ENCODE results near the gene SSC4D.
"Not testable (repeated sequence)": the region's sequence is repeated elsewhere in the genome, so short reads cannot be mapped to it uniquely, and the experiment has no call there.

Gene SSC4D

DNA sequence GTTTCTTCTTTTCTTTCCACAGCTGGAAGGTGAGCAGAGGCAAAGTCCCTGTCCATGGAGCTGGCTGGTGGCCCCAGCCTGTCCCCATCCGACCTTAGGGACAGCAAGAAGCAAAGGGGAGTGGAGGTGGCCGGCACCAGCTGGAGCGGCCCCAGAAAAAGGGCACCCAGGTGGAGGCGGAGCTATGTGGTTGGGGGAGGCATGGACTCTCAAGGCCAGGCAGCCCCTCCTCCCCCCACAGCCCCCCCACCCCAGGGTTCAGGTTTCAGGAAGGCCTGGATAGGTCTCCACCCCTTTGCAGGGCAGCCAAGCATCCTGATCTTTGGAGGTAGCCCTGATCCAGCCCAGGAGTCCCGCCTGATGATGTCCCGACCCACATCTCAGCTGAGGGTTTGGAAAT lies at the start of gene SSC4D:
Gene SSC4D, minus strand, starts transcription at position 161 of the 400 bp plus-strand sequence. CDS start 5,258 bp downstream, outside the sequence.
- DNase-seq: no peak

DNA sequence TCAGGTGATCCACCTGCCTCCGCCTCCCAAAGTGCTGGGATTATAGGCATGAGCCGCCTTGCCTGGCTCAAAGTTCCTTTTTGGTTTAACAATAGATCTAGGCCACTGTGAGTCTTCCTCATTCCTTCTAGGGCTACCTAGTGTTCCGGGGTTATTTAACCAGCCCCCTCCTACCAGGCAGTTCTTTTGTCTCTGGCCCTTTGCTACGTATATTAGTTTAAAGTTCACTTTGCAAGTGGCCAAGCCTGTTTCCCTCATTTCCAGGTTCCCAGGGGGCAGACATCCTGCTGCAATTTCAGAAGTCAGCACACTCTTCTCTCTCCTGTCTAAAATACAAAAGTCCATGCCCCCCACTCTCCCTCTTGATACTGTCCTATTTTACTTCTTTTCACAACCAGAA lies 49.0 kb upstream of the SSC4D start:
- DNase-seq: not testable (repeated sequence)

DNA sequence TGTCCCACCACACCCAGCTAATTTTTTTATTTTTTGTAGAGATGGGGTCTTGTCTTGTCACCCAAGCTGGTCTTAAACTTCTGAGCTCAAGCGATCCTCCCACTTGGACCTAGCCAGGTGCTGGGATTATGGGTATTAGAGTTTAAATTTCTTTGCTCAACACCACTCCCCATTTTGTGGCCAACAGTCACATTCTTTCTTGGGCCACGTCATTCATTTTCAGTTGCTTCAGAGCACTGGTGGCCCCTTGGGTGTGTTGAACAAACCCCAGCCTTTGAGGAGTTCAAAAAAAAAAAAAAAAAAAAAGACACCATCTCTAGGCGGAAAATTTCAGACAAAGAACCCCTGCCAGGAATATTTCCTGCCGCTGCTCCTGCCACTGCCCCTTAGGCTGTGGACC lies 47.5 kb upstream of the SSC4D start:
- DNase-seq: not testable (repeated sequence)

DNA sequence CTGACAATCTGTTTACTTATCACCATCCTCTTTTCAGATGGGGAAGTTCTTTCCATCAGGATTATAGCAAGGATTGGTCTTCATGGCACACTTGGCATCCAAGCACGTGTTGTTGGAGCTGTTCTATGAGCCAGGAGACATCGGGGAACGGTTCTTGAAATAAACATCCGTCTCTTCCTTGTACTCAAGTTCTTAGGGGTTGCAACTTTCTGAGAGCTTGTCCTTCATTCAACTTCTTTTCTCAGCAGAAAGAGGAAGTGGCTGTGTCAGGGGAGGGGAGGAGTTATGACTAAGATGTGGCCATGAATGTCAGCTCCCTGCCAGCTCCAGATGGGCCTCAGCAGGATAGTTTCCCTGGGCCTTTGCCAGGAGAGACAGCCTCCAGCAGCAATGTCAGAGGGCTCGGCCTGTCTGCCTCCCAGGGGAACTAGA lies 36.1 kb upstream of the SSC4D start:
- DNase-seq: not testable (repeated sequence)

DNA sequence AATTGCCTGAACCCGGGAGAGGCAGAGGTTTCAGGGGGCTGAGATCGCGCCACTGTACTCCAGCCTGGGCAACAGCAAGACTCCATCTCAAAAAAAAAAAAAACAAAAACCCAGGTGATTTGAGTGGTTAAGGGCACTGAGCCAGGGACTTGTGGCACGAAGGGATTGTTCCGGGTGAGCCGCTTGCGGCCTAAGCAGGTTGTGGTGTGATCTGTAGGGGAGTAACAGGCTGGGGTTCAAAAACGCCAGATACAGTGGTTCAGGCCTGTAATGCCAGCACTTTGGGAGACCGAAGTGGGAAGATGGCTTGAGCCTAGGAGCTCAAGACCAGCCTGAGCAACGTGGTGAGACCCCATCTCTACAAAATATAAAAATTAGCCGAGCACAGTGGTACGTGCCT lies 34.3 kb upstream of the SSC4D start:
- not testable (repeated sequence) for DNase-seq

DNA sequence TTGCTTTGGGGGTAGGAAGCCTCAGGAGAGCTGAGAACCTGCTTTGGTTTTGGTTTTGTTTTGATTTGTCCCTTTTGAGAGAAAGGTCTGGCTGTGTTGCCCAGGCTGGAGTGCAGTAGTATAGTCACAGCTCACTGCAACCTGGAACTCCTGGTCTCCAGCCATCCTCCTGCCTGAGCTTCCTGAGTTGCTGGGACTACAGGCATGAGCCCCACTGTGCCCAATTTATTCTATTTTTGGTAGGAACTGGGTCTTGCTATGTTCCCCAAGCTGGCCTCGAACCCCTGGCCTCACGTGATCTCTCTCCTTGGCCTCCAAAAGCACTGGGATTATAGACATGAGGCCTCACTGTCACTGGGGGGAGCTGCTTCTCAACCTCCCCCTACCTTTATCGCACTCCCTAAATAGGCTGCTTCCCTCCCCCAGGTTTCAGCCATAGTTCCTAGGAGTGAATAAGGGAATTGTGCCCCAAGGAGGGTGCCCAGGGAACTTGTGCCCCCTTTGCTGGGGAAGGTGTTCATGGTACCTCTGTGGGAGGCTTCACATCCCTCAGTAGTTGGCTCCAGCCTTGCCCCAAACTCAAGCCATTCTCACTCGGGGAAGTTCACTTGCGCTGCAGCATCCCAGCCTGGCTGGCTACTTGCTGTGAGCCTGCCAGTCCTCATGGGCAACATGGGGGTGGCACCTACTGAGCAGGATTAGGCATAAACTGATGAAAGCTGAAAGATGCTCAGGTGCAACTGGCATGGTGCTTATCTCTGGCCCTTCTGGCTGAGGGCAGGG lies 33.4 kb upstream of the SSC4D start:
- not testable (repeated sequence) for DNase-seq

DNA sequence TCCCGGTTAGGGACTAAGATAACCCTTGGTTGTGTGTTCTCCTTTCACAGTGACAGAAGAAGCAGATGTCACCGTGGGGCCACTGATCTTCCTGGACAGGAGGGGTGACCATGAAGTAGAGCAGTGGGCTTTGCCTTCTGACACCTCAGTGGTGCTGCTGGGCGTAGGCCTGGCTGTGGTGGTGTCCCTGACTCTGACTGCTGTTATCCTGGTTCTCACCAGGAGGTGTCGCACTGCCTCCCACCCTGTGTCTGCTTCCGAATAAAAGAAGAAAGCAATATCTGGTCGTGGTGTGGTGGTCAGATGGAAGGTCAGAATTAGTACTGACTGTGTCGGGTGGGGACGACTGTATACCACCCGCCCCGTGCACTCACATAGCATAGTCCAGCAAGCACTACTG lies 32.3 kb upstream of the SSC4D start:
- not testable (repeated sequence) for DNase-seq

DNA sequence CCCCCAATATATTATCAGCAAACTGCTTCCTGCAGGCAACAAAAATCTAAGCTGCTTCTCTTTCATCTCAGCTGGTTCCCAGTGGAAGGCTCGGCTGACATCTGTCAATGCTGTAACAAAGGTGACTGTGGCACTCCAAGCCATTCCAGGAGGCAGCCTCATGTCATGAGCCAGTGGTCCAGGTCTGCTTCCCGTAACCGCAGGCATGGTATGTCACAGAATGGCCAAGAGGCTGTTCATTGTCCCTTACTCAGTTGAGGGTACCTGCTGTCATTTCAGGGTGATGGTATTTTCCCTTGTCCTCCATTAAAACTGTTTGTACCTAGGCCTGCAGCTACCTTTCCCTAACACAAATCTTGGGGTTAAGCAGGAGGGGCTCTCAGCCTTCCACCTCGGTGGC lies 30.9 kb upstream of the SSC4D start:
- DNase-seq: not testable (repeated sequence)

DNA sequence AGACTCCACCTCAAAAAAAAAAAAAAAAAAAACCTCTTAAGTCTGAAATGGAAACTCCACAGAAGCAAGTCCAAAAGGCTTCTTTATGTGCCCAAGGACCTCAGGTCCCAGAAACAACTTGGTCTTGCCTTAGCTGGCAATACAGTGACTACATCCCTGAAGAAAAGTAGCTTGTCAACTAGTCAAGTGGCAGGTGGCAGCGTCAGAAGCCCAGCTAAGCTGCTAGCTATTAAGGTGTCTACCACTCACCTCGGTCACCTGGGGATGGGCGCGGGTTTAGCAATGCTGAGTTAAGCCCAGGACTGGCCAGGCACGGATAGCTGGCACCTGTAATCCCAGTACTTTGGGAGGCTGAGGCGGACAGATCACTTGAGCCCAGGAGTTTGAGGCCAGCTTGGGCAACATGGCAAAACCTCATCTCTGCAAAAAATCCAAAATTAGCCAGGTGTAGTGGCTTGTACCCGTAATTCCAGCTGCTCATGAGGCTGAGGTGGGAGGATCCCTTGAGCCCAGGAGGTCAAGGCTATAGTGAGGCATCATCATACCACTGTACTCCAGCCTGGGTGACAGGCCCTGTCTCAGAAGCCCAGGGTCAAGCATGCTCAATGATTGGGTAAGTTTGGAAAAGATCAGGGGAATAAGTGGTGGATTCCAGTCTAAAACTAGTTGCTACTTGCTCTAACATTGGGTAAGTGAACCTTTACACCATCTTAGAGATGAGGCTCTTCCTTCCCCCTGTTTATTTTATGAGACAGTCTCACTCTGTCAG lies 29.8 kb upstream of the SSC4D start:
- DNase-seq: not testable (repeated sequence)

DNA sequence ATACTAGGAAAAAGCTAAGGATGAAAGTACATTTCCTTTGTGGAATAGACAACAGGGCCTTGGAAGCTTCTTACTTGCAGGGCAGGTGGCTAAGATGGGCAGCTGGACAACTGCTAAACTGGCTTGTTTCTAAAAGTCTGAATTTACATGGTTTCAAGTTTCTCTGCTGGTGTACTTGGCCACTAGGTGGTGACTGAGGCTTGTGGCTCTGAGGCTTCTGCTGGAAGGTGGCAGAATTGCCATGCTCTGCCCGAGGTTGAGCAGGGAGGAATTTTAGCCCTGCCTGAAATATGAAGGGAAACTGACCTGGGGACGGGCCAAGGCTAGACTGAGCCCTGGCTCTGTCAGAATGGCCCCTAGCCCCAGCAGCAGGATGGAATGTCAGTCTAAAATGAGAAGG lies 28.4 kb upstream of the SSC4D start:
- peak; percentile 54 for DNase-seq

DNA sequence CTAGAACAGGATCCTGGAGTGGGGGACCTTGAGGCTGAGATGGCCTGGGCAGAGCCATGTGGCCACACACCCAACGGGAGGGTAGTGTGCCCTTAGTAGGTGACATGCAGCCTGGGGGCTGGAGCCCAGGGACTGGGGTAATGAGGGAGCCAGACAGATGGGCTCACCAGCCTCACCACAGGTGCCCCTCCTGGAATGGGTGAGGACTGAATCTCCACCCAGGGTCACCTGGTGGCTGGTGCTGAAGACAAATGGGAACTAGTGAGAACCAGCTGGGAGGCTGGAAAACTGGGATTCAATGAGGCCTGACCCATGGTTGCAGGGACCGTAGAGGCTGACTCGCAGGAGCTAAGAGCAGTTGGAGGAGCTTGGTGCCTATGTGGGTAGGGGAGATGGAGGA lies 21.3 kb upstream of the SSC4D start:
- DNase-seq: no peak

DNA sequence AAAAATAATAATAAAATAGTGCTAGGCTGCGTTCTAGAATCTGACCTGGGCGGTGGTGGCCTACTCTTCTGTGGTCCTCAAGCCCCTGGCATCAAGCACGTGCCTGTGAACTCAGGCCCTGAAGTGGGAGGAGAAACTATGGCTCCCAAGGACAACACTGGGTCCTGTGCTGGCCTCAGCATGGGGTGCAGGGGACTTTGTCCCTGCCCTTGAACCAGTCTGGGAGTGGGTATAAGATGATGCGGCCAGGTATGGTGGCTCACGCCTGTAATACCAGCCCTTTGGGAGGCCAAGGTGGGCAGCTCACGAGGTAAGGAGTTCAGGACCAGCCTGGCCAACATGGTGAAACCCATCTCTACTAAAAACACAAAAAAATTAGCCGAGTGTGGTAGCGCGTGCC lies 20.7 kb upstream of the SSC4D start:
- no peak for DNase-seq

DNA sequence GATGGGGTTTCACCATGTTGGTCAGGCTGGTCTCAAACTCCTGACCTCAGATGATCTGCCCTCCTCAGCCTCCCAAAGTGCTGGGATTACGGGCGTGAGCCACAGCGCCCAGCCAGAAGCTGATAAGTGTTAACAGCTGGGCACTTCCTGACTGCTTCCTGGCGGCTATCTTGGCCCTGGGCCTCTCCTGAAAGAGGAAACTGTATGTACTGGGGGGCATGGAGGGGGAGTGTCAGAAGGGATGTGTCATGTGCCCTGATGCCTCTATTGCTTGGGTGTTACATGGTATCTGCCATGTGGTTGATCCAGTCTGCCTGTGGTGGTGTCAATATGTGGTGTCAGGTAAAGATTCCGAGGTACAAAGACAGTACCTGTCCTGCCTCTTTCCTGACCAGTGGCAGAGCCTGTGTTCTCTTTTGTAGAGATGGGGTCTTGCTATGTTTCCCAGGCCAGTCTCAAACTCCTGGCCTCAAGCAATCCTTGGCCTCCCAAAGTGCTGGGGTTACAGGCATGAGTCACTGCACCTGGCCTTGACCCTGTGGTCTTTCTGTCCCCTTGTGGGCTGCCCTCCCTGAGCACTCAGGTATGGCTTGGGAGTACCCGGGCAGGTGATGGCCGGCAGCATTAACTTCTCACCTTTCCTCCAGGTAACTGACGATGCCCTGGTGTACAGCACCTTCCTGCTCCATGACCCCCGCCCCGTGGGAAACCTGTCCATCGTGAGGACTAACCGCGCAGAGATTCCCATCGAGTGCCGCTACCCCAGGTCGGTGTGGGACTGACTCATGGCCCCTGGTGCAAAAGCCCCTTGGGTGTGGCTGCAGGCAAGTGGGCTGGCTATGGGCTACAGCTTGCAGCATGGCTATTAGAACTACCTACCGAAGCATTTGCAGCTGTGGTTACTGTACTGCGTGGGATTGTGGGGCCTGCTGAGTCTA lies 19.6 kb upstream of the SSC4D start:
- DNase-seq: no peak

DNA sequence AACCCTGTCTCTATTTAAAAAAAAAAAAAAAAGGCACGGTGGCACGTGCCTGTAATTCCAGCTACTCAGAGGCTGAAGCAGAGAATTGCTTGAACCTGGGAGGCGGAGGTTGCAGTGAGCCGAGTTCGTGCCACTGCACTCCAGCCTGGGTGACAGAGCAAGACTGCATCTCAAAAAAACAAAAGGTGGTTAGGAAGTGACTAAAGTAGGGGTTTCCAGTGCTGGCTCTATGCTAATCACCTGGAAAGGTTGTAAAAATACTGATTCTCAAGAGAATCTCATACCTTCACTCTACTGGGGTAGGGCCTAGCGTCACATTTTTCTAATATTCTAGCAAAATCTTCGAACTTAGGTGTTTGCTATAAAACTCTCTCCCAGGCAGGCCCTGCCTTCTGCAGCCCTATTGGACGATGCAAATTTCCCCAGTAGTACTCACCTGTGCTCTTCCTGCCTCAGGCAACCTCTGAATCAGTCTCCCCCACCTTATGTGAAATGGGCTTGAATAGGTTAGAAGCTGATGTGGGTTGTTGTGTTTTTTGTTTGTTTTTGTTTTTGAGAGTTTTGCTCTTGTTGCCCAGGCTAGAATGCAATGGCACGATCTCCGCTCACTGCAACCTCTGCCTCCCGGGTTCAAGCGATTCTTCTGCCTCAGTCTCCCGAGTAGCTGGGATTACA lies 18.8 kb upstream of the SSC4D start:
- no peak for DNase-seq

DNA sequence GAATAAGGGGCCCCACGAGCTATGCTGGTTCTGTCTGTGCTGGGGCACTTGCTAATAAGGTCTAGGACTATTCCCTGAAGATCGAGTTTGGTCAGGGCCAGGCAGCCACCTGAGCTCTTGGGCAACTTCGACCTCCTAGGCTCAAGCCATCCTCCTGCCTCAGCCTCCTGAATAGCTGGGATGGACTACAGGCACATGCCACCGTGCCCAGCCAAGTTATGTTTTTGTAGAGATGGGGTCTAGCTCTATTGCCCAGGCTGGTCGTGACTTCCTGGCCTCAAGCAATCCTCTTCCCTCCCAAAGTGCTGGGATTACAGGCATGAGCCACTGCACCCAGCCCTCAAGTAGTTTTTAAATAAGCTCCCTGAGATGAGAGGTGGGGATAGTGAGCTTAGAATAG lies 18.1 kb upstream of the SSC4D start:
- DNase-seq: no peak

DNA sequence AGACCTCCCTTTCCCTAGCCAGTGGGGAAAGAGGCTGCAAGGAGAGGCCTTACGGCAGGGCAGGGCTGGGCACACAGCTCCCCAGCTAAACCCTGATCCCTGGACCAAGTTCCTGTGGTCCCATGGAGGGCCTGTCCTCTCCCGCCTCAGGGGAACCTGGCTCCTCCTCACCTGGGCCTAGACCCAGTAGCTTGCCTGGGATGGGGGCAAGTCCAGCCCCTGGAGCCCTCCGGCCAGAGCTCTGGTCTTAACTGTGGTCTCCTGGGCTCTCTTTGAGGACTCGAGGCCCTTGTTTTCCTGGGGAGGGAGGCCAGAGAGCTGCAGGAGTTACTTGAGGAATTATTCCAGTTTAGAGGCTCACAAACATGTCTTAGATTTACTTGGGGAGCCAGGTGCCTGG lies 16.7 kb upstream of the SSC4D start:
- DNase-seq: no peak

DNA sequence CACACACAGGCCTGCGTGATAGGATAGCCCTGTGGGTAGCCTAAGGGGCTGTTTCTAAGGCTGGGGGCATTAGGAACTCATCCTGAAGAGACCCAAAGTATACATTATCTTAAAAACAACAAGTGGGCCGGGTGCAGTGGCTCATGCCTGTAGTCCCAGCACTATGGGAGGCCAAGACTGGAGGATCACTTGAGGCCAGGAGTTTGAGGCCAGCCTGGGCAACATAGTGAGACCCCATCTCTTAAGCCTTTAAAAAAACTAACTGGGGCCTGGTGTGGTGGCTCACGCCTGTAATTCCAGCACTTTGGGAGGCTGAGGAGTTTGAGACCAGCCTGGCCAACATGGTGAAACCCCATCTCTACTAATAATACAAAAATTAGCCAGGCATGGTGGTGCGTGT lies 16.1 kb upstream of the SSC4D start:
- not testable (repeated sequence) for DNase-seq

DNA sequence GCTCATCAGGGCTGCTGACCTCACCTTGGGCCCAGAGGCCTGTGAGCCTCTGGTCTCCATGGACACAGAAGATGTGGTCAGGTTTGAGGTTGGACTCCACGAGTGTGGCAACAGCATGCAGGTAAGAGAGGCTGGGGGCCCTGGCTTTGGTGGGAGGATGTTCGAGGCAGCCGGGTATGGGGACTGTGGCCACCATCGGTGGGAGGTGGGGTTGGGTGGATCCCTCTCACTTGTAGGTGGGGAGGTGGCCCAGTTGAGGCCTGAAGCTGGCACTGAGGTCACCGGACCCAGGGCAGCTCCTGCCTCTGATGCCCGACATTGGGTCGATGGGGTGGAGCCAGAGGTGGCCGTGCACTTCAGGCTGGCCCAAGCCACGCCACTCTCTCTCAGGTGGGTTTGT lies 15.7 kb upstream of the SSC4D start:
- no peak for DNase-seq

DNA sequence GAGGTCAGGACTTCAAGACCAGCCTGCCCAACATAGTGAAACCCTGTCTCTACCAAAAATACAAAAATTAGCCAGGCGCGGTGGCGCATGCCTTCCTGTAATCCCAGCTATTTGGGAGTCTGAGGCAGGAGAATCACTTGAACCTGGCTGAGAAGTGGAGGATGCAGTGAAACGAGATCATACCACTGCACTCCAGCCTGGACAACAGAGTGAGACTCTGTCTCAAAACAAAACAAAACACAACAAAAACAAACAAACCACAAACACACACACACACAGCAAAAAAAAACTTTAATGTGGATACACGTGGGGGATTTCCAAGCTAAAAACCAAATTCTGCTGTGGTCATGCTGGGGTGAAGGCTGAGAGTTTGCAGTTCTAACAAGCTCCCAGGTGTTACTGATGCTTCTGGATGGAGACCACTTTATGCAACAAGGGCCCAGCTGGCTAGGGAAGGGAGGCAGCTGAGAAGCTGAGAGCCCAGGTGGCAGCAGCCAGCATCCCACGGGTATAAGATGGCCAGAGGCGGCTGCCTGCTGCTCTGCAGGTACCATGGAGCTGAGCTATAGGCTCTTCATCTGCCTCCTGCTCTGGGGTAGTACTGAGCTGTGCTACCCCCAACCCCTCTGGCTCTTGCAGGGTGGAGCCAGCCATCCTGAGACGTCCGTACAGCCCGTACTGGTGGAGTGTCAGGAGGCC lies 15.1 kb upstream of the SSC4D start, which contains the start of gene ZP3:
Gene ZP3, plus strand, starts transcription at position 538 of the 699 bp plus-strand sequence. Its CDS starts 15 bp downstream, at position 553.
- no peak for DNase-seq

DNA sequence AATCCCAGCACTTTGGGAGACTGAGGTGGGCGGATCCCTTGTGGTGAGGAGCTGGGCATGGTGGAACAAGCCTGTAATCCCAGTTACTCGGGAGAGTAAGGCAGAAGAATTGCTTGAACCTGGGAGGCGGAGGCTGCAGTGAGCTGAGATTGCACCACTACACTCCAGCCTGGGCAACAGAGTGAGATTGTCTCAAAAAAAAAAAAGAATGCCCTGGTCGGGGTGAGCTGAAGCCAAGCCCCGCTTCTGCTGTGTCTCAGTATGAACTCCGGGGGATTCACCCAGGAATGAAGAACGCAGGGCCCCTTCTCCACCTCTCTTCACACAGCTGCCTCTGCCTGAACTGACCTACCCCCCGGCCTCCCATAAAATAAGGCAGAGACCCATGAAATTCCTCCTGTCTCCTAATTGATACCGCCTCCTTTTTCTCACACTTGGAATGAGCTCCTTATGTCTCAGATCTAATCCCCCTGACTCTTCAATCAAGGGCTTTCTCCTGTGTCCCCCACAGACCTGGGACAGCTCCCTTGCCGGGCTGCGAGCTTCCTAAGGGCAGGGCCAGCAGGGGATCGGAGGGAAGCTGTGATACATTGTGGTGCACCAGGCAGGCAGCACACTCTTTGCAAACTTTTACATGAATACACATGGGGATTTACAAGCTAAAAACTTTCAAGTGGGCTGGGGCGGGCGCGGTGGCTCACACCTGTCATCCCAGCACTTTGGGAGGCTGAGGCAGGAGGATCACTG lies 14.3 kb upstream of the SSC4D start:
- no peak for DNase-seq

DNA sequence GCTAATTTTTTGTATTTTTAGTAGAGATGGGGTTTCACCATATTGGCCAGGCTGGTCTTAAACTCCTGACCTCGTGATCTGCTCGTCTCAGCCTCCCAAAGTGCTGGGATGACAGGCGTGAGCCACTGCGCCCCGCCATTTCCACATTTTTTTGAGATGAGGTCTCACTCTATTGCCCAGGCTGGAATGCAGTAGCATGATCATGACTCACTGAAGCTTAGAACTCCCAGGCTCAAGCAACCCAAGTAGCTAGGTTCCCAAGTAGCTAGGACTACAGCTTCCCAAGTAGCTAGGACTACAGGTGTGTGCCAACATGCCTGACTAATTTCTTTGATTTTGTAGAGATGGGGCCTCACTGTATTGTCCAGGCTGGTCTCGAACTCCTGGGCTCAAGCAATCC lies 11.6 kb upstream of the SSC4D start:
- not testable (repeated sequence) for DNase-seq
